ENCODE results near the gene CACNA1B.

The CACNA1B gene

DNA sequence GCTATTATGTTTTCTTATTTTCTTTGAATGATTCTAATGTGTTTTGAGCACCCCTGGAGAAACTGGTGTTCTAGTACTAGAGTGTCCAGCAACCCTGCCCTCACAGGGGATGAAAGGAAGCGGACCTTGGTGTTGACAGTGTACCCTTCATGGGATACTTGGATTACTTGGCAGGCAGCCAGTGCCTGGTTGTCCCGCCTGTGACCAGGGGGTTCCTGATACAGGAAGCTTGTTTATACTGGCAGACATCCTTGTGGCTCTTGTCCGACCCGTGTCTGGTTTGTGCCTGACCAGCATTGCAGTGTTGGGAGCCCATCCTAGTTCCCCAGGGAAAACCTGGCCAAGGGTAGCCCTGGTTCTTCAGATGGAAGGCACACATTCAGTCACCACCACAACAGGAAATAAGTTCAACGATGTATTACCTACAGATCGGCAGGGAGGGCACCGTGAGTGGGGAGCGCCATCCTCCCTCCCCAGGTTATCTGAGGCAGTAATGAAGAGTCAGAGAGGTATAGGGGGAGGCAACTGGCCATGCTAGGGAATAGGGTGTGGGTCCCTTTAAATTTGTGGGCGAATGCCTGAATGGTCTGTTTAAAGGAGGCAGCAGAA is 47.3 kb downstream of the CACNA1B start:
- no peak for FAIRE-seq

DNA sequence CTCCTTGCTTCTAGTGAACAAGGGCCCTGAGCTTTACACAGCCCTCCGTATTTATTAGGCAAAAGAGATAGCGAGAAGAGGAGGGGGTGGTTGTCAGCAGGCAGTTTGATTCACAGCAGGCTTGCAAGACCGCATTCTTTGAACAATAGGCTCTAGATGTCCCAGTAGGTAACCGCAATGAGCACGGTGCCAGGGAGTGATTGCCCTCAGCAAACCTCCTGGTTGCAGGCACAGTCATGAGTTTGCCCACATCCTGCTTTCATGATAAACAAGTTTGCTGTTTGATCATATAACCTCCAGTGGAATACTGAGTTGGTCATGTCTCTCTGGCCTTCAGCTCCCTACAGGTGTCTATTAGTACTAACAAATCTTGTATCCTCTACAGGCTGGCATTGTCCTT is 66.1 kb downstream of the CACNA1B start:
- FAIRE-seq: no peak

DNA sequence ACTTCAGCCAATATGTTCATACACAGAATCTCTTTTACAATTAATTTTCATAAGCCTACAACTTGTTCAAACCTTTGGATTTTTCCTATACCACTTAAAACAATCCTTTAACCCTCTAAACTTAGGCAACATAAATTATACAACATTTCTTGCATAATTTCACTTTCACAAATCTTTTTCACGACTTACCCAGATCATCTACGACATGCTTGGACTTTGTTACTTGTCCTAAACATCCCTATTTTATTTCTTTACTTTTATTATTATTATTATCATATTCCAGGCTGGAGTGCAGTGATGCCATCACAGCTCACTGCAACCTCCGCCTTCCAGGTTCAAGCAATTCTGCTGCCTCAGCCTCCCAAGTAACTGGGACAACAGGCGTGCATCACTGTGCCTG is 68.0 kb downstream of the CACNA1B start:
- no peak for FAIRE-seq

DNA sequence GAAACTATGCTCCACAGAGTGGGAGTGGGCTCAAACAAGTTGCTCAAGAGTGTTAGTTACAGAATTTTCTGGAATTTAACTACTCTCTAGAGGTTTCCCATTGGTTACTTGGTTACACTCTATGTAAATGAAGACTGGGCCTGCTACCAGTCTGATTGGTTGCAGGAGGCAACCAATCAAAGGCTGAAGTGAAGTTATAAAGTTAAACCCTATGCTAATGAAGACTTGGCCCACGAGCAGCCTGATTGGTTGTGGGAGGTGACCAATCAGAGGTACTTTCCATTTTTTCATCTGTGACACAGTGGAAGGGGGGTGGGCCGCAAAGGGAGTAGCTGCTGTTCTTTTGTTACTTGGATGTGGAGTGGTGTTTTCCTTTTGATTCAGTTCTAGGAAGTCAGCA is 69.4 kb downstream of the CACNA1B start:
- FAIRE-seq: no peak

DNA sequence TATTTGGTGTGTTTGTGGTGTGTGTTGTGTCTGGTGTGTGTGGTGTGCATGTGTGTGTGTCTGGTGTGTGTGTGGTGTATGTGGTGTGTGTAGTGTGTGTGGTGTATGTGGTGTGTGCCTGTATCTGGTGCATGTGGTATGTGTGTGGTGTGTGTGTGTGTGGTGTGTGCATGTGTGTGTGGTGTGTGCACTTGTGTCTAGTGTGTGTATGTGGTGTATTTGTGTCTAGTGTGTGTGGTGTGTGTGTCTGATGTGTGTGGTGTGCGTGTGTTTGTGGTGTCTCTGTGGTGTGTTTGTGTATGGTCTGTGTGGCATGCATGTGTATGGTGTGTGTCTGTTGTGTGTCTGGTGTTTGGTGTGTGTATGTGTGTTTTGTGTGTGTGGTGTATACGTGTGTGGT is 71.1 kb downstream of the CACNA1B start:
- FAIRE-seq: no peak

DNA sequence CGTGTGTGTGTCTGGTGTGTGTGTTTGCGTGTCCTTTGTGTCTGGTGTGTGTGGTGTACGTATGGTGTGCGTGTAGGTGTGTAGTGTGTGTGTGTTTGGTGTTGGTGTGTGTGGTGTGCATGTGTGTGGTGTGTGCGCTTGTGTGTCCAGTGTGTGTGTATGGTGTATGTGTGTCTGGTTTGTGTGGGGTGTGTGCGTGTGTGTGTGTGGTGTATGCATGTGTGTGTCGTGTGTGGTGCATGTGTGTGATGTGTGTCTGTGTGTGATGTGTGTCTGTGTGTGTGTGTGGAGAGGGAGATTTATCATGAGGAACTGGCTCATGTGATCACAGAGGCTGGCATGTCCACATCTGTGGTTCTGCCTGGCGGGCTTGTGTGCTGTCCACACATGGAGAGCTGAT is 71.7 kb downstream of the CACNA1B start:
- no peak for FAIRE-seq

DNA sequence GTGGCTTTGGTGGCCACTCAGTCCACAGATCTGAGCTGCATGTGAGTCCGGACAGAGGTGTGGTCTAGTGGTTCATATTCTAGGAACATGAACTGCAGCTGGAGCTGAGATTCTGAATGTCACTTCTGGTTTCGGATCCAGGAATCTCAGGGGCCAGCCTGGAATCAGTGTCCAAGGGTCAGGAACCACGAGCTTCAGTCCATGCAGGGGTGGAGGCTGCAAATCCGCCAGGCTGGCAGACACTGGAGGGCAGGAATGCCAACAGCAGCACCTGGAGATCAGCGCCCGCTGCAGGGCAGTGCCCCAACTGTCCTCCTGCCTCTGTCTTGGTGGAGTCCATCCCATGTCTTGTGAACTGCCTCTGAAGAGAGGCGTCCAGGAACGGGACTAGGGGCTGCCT is 73.5 kb downstream of the CACNA1B start:
- FAIRE-seq: no peak

DNA sequence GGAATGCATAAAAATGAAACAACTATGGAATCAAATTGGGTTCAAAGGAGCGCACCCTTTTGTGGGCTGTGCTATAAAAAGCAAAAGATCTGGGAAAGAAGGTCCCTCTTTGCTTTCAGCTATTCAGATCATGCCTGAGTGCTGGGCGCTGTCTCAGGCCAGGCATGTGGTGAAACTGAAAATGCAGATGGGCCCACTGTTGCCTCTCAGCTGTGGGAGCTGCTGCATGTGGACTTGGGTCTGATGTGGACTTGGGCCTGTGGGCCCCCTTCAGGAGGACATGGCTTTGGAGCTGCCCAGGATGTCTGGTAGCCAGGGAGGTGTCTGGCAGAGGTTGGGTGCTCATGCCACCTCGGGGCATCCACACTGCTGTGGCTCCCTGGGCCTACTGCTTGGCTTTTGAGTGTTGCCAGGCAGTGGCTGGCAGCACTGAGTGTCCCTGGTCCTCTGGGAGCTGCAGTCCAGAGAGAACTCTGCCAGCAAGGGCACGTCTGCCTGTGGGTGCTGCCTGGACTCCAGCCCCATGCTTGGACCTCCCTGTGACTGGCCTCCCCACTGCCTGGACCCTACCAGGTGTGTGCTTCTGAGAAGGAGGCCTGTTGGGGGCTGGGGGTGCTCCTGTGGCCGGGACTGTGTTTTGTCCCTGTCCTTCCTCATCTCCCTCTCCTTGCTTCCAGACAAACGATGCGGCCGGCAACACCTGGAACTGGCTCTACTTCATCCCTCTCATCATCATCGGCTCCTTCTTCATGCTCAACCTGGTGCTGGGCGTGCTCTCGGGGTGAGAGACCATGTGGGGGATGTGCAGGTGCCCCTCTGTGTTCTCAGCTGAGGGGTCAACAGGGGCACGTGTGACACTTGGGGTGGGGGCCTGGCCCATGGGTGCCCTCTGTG is 74.3 kb downstream of the CACNA1B start:
- no peak for FAIRE-seq

DNA sequence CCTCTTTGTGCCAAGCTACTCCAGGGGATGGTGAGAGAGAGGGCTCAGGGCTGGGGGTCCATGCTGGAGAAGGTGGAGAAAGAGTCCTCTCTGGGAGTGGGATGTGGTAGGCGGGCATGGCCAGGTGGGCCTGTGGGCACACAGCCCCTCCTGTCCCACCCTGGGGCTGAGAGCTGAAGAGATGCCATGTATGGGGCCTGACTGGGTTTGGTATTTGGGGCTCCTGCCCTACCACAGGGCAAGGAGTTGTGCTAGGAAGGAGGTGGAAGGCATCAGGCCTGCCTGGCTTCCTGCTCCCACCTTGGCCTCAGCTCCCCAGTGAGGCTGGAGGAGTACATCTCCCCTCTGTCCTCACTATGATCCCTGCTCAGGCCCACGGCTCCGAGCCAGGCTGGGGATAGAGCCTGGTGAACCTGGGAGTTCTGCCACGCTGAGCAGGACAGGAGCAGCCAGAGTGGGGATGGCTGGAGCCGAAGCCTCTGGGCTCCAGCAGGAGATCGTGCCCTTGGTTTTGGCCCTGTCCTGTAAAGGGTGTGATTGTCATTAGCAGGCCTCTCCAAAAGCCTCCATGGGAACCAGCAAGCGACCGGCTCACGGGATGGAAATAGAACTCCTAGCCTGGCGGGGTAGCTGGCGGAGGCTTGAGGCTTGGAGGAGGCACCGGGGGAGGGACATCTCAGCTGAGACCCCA is 75.5 kb downstream of the CACNA1B start:
- no peak for FAIRE-seq

DNA sequence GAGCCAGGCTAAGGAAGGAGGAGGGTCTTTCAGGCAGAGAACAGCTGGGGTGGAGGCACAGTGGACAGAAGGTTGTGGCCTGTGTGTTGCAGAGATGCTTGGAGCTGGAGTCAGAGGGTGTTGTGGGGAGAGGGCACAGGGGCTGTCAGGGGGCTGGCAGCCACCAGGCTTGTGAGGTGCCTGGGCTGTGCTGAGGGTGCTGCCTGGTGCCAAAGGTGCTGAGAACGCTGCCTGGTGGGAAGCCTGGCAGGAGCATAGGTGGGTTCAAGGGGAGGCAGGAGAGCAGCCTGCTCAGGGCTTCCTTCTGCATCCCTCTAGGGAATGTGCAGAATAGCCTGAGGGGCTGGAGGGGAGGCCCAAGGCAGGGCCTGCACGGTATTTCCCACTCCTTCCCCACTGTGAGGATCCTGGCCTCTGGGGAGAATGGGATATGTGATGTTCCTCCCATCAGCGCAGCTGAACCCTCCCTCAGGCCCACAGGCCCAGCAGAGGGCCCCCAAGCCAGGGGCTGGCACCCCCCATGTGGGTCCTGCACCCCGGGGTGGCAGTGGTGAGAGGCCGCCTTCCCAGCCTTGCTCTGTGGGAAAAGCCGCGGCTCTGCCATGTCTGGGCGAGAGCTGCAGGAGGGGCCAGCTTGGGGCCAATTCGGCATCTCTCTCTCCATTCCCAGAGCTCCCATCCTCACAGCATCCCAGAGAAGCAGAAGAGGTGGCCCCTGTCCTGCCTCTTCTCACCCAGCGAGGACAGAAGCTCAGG is 76.3 kb downstream of the CACNA1B start:
- no peak for FAIRE-seq

DNA sequence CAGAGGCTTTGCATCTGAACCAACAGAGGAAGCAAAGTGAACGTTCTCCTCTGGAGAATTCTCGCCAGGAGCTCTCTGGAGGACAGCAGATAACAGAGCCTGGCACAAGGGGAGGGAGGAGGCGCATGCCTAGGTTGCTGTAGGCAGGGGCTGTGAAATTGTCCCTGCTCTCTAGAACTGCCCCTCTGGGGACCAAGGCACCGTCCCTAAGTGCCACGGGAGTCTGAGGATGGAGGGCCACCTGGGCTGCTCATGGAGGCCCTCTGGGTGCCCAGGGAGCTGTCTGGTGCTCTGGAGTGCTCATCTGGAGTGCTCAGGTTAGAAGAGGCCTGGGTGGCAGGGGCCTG is 77.6 kb downstream of the CACNA1B start:
- no peak for FAIRE-seq

DNA sequence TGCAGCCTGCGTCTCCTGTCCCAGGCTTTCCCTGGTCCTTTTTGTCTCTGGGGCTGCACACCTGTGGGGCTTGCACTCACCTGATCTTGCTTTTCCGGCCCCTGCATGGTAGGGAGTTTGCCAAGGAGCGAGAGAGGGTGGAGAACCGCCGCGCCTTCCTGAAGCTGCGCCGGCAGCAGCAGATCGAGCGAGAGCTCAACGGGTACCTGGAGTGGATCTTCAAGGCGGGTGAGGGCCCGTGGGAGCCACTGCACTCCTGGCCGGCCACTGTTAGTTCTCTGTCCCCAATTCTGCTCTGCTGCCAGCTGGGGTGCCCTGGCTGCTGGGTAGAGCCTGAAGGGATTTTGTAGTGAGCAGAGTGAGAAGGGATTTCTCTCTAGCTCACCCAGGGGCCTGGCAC is 78.0 kb downstream of the CACNA1B start:
- no peak for FAIRE-seq

DNA sequence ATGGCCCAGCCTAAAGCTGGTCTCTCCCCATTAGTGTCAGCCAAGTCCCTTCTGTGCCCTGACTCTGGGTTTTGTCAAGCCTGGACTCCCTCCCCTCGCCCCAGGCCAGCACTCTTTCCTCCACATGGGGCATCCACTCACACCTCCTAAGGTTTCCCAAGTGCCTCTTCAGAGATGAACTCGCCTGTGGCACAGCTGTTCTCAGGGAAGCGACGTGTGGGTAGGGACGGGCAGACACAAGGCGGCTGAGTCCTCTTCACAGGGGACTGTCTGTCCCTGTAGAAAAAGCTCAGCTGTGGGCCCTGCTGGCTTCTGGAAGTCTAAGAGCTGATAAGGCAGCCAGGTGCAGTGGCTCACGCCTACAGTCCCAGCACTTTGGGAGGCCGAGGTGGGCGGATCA is 78.5 kb downstream of the CACNA1B start:
- no peak for FAIRE-seq

DNA sequence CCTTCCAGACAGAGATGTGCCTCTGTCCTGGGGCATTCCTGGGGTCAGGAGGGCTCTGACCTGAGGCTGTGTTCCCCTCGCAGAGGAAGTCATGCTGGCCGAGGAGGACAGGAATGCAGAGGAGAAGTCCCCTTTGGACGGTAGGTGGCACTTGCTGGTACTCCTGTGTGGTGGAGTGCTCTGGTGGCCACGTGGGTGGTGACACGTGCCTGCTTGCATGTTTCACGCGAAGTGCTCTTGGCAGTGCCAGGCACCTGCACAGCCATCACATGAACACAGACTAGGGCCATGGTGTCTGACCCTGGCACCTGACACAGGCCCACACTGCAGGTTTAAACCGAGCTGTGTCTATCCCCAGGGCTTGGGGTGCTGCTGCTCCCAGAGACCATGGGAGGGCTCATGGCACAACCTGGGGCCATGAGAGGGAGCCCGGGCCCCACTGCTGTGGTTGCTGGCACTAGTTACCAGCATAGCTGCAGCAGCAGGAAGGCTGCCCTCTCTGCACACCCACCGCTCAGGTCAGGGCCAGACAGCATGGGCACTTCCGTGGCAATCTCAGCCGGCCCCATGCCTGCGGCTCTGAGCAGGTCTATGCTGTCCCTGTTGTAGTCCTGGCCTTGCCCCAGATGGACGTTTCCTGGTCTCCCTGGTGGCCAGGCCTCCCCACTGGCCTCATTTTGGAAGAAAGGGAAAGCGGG is 79.3 kb downstream of the CACNA1B start:
- no peak for FAIRE-seq

DNA sequence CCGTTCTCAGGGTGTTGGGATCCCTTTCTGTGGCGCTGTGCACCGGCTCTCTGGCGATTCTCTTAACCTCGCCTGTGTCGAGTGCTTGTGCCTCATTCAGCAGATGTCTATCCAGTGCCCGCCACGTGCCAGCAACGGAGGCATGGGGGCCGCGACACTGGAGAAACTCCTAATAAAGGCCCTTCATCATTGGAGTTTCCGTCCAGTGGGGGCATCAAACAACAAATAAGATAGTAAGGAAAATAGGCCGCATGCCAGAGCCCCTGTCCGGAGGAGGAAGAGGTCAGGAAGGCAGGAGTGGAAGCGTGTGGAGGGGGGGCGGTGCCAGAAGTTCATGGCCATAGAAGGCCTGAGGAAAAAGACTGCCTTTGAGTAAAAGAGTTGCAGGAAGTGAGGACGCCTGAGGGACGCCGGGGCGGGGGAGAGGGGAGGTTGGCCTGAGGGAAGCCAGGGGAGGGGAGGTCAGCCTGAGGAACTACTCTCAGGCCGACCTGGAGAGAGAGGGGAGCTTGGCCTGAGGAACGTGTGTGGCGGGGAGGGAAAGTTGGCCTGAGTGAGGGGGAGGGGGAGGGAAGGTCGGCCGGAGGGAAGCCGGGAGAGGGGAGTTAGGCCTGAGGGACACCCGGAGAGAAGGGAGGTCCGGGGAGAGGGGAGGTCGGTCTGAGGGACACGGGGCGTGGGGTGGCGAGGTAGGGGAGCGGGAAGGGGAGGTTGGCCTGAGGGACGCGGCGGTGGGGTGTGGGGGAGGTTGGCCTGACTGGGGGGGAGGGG is 82.2 kb downstream of the CACNA1B start:
- FAIRE-seq: no peak

DNA sequence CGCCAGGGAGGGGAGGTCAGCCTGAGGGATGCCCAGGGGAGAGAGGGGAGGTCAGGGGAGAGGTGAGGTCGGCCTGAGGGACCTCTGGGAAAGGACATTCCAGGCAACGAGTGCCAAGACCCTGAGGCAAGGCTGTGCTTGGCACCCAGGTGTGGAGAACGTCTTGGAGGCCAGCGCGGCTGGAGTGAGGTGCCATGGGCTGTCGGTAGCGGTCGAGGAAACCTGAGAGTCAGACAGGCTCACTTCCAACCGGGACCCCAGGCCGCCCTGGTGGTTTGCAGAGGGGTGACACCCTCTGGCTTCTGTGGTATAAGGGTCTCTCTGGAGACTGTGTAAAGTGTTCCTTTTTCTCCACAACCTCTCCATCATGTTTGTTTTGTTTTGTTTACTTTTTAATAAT is 82.9 kb downstream of the CACNA1B start:
- no peak for FAIRE-seq

DNA sequence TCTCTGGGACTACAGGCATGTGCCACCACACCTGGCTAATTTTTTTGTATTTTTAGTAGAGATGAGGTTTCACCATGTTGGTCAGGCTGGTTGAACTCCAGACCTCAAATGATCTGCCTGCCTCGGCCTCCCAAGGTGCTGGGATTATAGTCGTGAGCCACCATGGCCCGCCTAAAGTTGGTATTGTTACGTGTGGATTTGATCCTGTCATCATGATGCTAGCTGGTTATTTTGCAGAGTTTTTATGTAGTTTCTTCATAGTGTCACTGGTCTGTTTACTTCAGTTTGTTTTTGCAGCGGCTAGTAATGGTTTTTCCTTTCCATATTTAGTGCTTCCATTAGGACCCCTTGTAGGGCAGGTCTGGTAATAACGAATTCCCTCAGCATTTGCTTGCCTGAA is 85.9 kb downstream of the CACNA1B start:
- no peak for FAIRE-seq

DNA sequence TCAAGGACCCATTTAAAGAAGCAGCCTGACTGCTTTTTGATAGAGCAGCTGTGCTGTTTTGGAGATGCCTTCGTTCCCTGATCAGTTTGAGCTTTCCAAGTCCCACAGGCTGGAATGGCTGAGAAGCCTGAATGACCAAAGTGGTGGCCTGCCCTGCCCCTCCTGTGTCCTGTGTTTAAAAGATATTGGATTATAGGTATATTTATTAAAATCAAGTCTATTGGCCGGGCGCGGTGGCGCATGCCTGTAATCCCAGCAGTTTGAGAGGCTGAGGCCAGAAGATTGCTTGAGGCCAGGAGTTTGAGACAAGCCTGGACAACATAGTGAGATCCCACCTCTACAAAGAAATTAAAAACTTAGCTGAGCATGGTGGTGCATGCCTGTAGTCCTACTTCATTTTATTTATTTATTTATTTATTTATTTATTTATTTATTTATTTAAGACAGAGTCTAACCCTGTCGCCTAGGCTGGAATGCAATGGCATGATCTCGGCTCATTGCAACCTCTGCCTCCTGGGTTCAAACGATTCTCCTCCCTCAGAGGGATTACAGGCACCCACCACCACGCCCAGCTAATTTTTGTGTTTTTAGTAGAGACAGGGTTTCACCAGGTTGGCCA is 87.7 kb downstream of the CACNA1B start:
- FAIRE-seq: no peak

DNA sequence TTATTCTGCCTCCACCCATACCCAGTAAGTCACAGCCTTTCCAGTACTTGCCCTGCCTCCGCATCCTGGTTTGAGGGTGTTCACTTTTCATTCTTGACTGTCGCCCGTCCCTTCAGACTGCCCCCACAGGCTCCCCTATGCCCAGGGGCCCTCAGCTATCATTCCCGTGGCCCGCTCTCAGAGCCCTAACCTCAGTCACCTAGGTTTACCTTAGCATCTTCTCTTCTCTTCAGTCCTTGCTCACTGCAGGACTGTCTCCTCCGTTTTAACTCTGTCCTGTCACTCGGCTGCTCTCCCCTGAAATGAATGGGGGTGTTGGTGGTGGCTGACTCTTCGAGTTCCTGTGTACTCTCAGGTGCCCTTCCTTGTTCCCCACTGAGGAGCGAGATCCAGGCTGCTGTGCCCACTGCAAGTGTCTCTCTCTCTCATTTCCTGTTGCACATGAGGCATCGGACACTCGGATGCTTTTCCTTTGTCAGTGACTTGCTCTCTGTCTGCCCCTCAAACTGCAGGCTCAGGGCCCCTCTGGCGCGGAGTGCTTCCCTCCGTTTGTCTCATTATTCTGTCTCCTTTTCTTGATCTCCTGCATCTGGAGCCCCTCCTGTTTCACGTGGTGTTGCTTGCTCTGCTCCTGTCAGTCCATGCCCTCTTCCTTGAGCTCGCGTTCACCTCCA is 89.8 kb downstream of the CACNA1B start:
- no peak for FAIRE-seq

DNA sequence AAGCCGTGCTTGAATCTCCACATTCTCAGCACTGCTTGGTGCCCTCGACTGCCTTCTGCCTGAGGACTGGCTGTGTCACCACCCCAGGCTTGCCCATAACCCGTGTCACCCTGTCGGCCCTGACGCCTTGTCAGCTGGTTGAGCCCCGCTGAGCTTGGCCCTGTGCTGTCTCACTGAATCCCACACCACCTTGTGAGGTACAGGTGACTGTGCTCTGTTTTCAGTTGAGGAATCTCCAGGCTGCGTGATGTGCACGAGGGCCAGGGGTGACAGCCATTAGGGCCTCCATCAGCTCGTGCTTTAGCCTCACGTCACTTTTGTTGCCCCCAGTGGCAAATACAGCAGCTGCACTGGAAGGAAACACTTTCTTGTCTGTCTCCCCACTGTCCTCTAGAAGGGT is 90.7 kb downstream of the CACNA1B start:
- no peak for FAIRE-seq

DNA sequence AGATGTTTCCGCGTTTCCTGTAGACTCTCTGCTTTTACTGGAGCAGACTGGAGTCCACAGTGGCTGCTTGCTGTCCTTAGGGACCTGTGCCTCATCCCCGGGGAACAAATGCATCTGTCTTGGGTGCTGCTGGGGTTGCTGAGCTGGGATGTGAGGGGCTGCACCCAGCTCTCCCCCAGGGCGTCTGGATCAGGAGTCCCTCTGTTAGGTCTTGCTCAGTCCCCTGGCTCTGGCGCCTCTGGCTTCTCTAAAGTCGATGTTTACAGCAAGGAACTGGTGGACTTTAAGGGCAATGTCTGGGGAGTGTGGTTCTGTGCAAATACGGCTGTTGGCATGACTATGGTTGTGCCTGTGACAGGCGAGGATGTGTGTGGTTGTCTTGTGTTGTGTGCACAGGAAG is 91.4 kb downstream of the CACNA1B start:
- no peak for FAIRE-seq
